BJ (cell line): ENCODE data around the gene NDUFAF2. TPM values are rescaled to one million over a fixed set of nuclear protein-coding genes. Genes with fewer than 3 reads are reported as not detected.
A peak's percentile ranks its signal among the peaks of the same experiment; 100 is the strongest.

ENCODE experiments used
- CTCF ChIA-PET: fragments of 350-600 bp; formaldehyde crosslinking; extraction: SDS; loops from one replicate; lab custom pipeline; 2021; ENCODE audit warnings: antibody characterized with exemption, inconsistent platforms; lab: Yijun Ruan, JAX
- POLR2A ChIA-PET: fragments of 300-600 bp; sonication (Branson Sonifier 250); formaldehyde crosslinking; extraction: SDS; loops from one replicate; lab custom pipeline; 2021; ENCODE audit warnings: antibody characterized with exemption; lab: Charles Lee
- DNase-seq: peaks from one replicate; pipeline ENCODE4 v3.0.0-alpha.2; 2011; ENCODE audit warnings: low read depth
- H3K27me3 ChIP-seq: 2 replicates; pipeline ENCODE4 v1.6.0; 2011; ENCODE audit warnings: low read length; ENCODE audit not compliant: control insufficient read depth, insufficient read depth
- H3K36me3 ChIP-seq: 2 replicates; pipeline ENCODE4 v1.5.1; 2011; ENCODE audit warnings: low read length; ENCODE audit not compliant: control insufficient read depth, insufficient read depth
- H3K4me3 ChIP-seq: 2 replicates; pipeline ENCODE4 v1.5.1; 2011; ENCODE audit warnings: low read depth, mild to moderate bottlenecking, control low read depth, low read length
- polyA plus RNA-seq: library from polyadenylated mRNA; depleted of rRNA; stranded (reverse); fragments of >200 nt; gene quantifications from 2 replicates; pipeline ENCODE4 v1.2.3, GENCODE V29; 2011
- TF ChIP-seq, protein P1 (sequence below): IDR thresholded peaks from 2 replicates; pipeline ENCODE4 v1.5.1; 2011; ENCODE audit warnings: low read depth, mild to moderate bottlenecking, control low read depth, inconsistent platforms, low read length, moderate library complexity; ENCODE audit not compliant: insufficient read depth

Gene NDUFAF2
- polyA plus RNA-seq, 1 experiment = 22.4 TPM

DNA sequence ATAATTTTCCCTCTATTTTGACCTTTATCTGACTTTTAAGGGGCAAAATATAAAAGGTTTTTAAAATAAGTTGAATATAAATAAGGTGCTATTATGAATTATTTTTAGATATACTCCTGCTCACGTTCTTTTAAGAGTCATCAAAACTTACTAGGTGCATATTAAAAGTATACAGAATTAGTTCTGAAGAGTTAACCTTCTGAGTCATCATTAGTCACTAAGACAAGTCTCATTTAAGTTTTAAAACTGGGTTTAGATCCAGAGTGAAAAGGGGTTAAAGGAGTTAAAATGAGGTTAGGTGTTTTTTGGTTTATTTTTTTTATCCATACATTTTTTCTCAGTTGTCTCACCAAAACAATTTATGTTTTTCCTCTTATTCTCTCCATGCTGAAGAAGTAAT, 175.5 kb downstream of the NDUFAF2 start:
- Histone ChIP-seq H3K27me3 (no peaks in the 10 kb centered on the region), H3K36me3 (no peaks in the 10 kb centered on the region), H3K4me3 (no peak overlapping the region)
- CTCF ChIA-PET = no interaction called here
- TF ChIP-seq, protein P1, sequence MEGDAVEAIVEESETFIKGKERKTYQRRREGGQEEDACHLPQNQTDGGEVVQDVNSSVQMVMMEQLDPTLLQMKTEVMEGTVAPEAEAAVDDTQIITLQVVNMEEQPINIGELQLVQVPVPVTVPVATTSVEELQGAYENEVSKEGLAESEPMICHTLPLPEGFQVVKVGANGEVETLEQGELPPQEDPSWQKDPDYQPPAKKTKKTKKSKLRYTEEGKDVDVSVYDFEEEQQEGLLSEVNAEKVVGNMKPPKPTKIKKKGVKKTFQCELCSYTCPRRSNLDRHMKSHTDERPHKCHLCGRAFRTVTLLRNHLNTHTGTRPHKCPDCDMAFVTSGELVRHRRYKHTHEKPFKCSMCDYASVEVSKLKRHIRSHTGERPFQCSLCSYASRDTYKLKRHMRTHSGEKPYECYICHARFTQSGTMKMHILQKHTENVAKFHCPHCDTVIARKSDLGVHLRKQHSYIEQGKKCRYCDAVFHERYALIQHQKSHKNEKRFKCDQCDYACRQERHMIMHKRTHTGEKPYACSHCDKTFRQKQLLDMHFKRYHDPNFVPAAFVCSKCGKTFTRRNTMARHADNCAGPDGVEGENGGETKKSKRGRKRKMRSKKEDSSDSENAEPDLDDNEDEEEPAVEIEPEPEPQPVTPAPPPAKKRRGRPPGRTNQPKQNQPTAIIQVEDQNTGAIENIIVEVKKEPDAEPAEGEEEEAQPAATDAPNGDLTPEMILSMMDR = no peak
- DNase-seq = no peak
- POLR2A ChIA-PET = no interaction called here

DNA sequence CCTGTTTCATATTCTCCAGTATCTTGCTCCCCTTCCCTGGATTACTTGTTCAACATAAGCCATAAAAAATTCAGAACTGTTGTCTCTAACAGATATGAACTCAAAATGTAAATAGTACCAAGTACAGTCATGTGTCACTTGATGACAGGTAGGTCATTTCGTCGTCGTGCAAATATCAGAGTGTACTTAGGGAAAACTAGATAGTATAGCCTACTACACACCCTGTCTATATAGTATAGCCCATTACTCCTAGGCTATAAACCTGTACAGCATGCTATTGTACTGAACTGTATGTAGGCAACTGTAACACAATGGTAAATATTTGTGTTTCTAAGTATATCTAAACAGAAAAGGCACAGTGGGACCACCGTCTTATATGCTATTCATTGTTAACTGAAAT, 178.1 kb downstream of the NDUFAF2 start:
- H3K27me3 ChIP-seq = no peaks in the 10 kb centered on the region
- DNase-seq = no peak
- TF ChIP-seq, protein P1 = no peak
- no peaks in the 10 kb centered on the region for H3K36me3 ChIP-seq
- POLR2A ChIA-PET = no interaction called here
- H3K4me3 ChIP-seq = no peak overlapping the region
- CTCF ChIA-PET = no interaction called here

DNA sequence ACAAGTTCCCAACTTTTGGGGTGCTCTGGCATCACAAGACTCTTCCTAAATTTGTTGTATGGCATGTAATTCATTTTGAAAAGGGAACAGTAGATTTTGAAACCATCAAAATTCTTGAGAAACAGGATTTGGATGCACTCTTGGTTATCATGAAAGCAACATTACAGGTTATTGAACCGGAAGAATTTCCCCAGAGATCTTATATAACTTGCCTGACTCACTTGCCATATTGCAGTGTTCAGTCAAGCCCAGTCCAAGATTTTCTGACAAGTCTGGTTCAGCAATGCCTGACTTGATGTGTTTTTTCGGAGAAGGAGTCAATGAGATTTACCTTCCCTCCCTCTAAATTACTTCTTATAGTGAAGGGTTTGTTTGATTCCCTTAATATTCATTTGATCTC, 185.3 kb downstream of the NDUFAF2 start:
- ChIA-PET POLR2A (no interaction called here), CTCF (no interaction called here)
- no peak for DNase-seq
- H3K4me3 ChIP-seq = no peak overlapping the region
- H3K27me3 ChIP-seq = no peaks in the 10 kb centered on the region
- no peaks in the 10 kb centered on the region for H3K36me3 ChIP-seq
- TF ChIP-seq, protein P1 = no peak

DNA sequence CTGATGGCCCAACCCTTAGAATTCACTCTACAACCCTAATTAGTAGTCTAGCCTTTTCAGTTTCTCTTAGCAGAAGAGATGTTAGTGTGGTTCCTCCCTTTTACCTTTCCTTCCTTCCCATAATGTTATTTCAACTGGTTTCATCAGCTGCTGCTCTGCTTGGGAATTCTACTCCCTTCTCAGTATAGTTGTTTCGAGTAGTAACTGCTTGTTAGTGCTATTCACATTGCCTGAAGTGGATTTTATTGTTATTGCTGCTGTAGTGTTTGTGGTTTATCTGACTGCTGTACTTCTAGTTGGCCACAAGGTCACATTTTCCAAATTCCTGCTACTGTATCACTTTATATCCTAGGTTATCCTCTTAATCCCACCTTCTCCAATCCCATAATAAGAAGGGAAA, 187.6 kb downstream of the NDUFAF2 start:
- Histone ChIP-seq H3K27me3 (no peaks in the 10 kb centered on the region), H3K36me3 (no peaks in the 10 kb centered on the region), H3K4me3 (no peak overlapping the region)
- CTCF ChIA-PET = no interaction called here
- POLR2A ChIA-PET = no interaction called here
- TF ChIP-seq, protein P1 = peak; percentile 13; the same call in 1 of the 2 replicates
- peak; percentile 26 for DNase-seq

DNA sequence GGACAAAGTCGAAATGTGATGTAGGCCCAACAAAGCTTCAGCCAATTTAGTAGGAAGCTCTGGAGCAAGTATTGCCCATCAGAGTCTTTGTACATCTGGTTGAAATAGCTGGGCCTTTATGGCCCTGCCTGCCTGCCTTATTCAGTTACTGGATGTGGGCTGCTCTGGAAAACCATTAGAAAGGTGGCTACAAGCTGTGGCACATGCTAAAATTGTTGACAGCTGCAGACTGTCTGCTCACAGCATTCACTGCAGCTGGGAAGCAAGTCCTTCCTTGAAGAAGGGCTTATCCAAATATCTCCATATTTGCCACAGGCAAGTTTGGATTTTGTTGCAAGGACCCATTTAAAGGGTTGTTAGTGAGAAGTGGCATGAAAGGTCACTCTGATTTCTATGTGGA, 192.8 kb downstream of the NDUFAF2 start:
- TF ChIP-seq, protein P1 = no peak
- CTCF ChIA-PET = interaction anchor here (1.2 kb wide), 1 partner anchor 193 kb away, joined by 5 read pairs; no protein-coding TSS in a partner anchor

More for the DNA sequence above, 192.8 kb downstream of the NDUFAF2 start:
- Histone ChIP-seq H3K4me3 (no peak overlapping the region), H3K36me3 (no peaks in the 10 kb centered on the region), H3K27me3 (no peaks in the 10 kb centered on the region)
- DNase-seq = no peak
- POLR2A ChIA-PET = no interaction called here
